Spinal cord (tissue), 10 donors: ENCODE data around the gene VIM. TPM values are rescaled to one million over a fixed set of nuclear protein-coding genes. Genes with fewer than 3 reads are reported as not detected.

Experiments used
- DNase-seq, 6 donors: peaks; one replicate each; pipeline versions ENCODE4 v3.0.0 to v3.0.0-alpha.2; 2013 to 2015; ENCODE audit warnings: low spot score in 6 of 6, low read depth in 4 of 6
- H3K27ac ChIP-seq: one replicate; pipeline ENCODE4 v1.5.1; 2013; ENCODE audit warnings: low read depth, low read length, control low read depth
- H3K27me3 ChIP-seq: one replicate; pipeline ENCODE4 v1.6.1; 2013; ENCODE audit warnings: low read length; ENCODE audit not compliant: control insufficient read depth, insufficient read depth
- H3K36me3 ChIP-seq: one replicate; pipeline ENCODE4 v1.6.1; 2013; ENCODE audit warnings: low read length; ENCODE audit not compliant: control insufficient read depth, insufficient read depth
- H3K4me1 ChIP-seq: one replicate; pipeline ENCODE4 v1.6.1; 2013; ENCODE audit warnings: low read length; ENCODE audit not compliant: control insufficient read depth, insufficient read depth
- H3K4me3 ChIP-seq: one replicate; pipeline ENCODE4 v1.5.1; 2013; ENCODE audit warnings: low read depth, low read length, control low read depth
- H3K9me3 ChIP-seq: one replicate; pipeline ENCODE4 v1.6.1; 2013; ENCODE audit warnings: low read length; ENCODE audit not compliant: control insufficient read depth, insufficient read depth
- WGBS: methylation state at CpG from one replicate; pipeline ENCODE4 v1.1.5; 2013; ENCODE audit warnings: missing lambda C conversion rate; ENCODE audit not compliant: insufficient coverage; 5-methylcytosine and 5-hydroxymethylcytosine counted together
- long read RNA-seq, 4 donors: transcript quantifications; one replicate each; lab custom pipeline, GENCODE V29; 2026
- polyA plus RNA-seq, 2 donors: library from polyadenylated mRNA; unstranded; fragments of 120-200 nt; gene quantifications; one replicate each; pipeline ENCODE4 v1.2.1, GENCODE V29; 2013; ENCODE audit not compliant: insufficient read length in 2 of 2
- total RNA-seq, 2 donors: library from RNA; depleted of rRNA in 1 of 2; stranded (reverse); fragments of 120-200 nt in 1 of 2; fragments of >200 nt in 1 of 2; gene quantifications; one replicate each; pipeline versions ENCODE4 v1.2.3 to v1.2.4, GENCODE V29; 2013 to 2014
- donor health status: healthy.

The VIM gene
- total RNA-seq (1,000 to 10,000 TPM; 1,457 to 6,817 TPM), polyA plus RNA-seq (1,000 to 10,000 TPM; 2,175 to 2,808 TPM)
- long read RNA-seq, donor 1, transcript VIM-201 (9 exons, 1,868 nt): major isoform, 587 of 1,093 reads
- long read RNA-seq, donor 1, transcript VIM-205 (2 exons, 1,139 nt): minor isoform, 7 of 1,093 reads
- long read RNA-seq, donor 1, partial matches to known transcripts: 420 of 1,093 reads
- long read RNA-seq, donor 1, other reads (novel, unspliced or antisense): 76 of 1,093 reads
- long read RNA-seq, donor 2, transcript VIM-205 (2 exons, 1,139 nt): minor isoform, 5 of 416 reads
- long read RNA-seq, donor 2, transcript VIM-201 (9 exons, 1,868 nt): major isoform, 233 of 416 reads
- long read RNA-seq, donor 2, partial matches to known transcripts: 148 of 416 reads
- long read RNA-seq, donor 2, other reads (novel, unspliced or antisense): 29 of 416 reads
- long read RNA-seq, donor 3, transcript VIM-201 (9 exons, 1,868 nt): major isoform, 285 of 454 reads
- long read RNA-seq, donor 3, transcript VIM-205 (2 exons, 1,139 nt): minor isoform, 7 of 454 reads
- long read RNA-seq, donor 3, partial matches to known transcripts: 118 of 454 reads
- long read RNA-seq, donor 3, other reads (novel, unspliced or antisense): 44 of 454 reads
- long read RNA-seq, donor 4, transcript VIM-201 (9 exons, 1,868 nt): major isoform, 429 of 845 reads
- long read RNA-seq, donor 4, transcript VIM-205 (2 exons, 1,139 nt): minor isoform, 9 of 845 reads
- long read RNA-seq, donor 4, partial matches to known transcripts: 339 of 845 reads
- long read RNA-seq, donor 4, other reads (novel, unspliced or antisense): 65 of 845 reads

DNA sequence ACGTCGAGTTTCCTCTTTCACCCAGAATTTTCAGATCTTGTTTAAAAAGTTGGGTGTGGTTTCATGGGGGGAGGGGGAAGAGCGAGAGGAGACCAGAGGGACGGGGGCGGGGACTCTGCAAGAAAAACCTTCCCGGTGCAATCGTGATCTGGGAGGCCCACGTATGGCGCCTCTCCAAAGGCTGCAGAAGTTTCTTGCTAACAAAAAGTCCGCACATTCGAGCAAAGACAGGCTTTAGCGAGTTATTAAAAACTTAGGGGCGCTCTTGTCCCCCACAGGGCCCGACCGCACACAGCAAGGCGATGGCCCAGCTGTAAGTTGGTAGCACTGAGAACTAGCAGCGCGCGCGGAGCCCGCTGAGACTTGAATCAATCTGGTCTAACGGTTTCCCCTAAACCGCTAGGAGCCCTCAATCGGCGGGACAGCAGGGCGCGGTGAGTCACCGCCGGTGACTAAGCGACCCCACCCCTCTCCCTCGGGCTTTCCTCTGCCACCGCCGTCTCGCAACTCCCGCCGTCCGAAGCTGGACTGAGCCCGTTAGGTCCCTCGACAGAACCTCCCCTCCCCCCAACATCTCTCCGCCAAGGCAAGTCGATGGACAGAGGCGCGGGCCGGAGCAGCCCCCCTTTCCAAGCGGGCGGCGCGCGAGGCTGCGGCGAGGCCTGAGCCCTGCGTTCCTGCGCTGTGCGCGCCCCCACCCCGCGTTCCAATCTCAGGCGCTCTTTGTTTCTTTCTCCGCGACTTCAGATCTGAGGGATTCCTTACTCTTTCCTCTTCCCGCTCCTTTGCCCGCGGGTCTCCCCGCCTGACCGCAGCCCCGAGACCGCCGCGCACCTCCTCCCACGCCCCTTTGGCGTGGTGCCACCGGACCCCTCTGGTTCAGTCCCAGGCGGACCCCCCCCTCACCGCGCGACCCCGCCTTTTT is at the start of gene VIM:
TSS of gene VIM (plus strand) at position 151 of the 925 bp plus-strand sequence. CDS start 1,182 bp downstream, outside the sequence.
- under 1% methylated on average over 74 of the region's 77 CpGs for WGBS
- Histone ChIP-seq H3K9me3 (no peaks in the 10 kb centered on the region), H3K4me1 (peaks cover 32% of the 10 kb centered on the region), H3K4me3 (peak within 1 kb of the TSS; percentile 87), H3K36me3 (peaks cover 10% of the 10 kb centered on the region), H3K27me3 (peaks cover 6% of the 10 kb centered on the region), H3K27ac (peak within 1 kb of the TSS; percentile 99)
- peak in 4 of 6 donors; percentile 63 to 91 (median 78) for DNase-seq

- Histone ChIP-seq H3K36me3 (no peaks in the 10 kb centered on the region), H3K9me3 (no peaks in the 10 kb centered on the region), H3K4me1 (no peaks in the 10 kb centered on the region), H3K27me3 (no peaks in the 10 kb centered on the region), H3K4me3 (no peak overlapping the region), H3K27ac (no peak overlapping the region)
- 80% methylated on average over 1 of the region's 3 CpGs for WGBS
- no peak for DNase-seq
These were observed 49.0 kb upstream of the VIM start for GRCh38 chr10:17179002-17179401.

- no peak for DNase-seq
- Histone ChIP-seq H3K27me3 (no peaks in the 10 kb centered on the region), H3K4me3 (no peak overlapping the region), H3K36me3 (no peaks in the 10 kb centered on the region), H3K4me1 (no peaks in the 10 kb centered on the region), H3K9me3 (no peaks in the 10 kb centered on the region), H3K27ac (no peak overlapping the region)
- WGBS: 68% methylated on average over 3 of the region's 5 CpGs
These were observed 46.9 kb upstream of the VIM start for GRCh38 chr10:17181110-17181509.

DNA sequence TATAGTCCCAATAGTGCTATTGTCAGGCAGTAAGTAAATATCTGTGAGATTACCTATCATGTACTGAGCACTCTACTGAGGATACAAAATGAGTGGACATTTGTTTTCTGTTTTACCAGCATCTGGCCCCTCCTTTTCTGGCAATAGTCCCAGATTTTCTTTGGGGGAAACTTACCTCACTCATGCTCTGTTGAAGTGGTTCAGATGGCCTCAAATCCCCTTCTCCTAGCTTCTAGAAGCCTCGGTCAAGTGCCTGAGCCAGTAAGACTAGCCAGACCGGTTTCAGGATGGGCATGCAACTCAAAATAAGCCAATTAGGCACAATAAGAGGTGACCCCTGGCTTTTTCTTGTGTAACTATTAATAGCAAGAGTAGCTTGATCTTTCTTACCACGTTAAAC is 46.3 kb upstream of the VIM start:
- no CpG with 5 or more reads among the region's 3 CpGs for WGBS
- no peaks in the 10 kb centered on the region for H3K36me3 ChIP-seq
- H3K4me1 ChIP-seq: no peaks in the 10 kb centered on the region
- no peaks in the 10 kb centered on the region for H3K27me3 ChIP-seq
- DNase-seq: no peak
- H3K4me3 ChIP-seq: no peak overlapping the region
- no peak overlapping the region for H3K27ac ChIP-seq
- no peaks in the 10 kb centered on the region for H3K9me3 ChIP-seq

DNA sequence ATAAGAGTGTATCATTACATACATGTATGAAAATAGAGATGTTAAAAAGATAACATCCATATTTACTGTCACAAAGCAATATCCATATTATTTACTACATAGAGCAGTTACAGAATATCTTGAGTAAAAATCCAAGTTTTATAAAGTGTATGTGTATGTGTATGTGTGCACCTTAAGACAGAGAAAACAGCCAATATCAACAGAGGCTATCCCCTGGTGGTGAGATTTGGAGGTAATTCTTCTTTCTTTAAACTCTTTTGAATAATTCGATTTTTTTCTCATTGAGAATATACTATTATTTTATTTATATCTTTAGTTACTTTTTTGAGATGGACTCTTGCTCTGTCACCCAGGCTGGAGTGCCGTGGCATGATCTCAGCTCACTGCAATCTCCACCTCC is 44.9 kb upstream of the VIM start:
- Histone ChIP-seq H3K9me3 (no peaks in the 10 kb centered on the region), H3K27ac (no peak overlapping the region), H3K36me3 (no peaks in the 10 kb centered on the region), H3K27me3 (no peaks in the 10 kb centered on the region), H3K4me1 (no peaks in the 10 kb centered on the region), H3K4me3 (no peak overlapping the region)
- 100% methylated on average over 1 of the region's 2 CpGs for WGBS
- no peak for DNase-seq

DNA sequence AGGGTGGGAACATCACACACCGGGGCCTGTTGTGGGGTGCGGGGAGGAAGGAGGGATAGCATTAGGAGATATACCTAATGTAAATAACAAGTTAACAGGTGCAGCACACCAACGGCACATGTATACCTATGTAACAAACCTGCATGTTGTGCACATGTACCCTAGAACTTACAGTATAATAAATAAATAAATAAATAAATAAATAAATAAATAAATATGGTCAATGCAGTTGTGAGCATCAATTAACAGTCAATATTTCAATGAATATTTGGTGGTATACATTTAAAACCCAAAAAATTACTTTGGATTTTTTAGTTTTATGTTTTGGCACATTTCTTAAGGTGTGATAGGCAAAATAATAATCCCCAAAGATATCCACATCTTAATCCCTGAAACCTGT is 42.2 kb upstream of the VIM start:
- no CpG with 5 or more reads among the region's 3 CpGs for WGBS
- DNase-seq: no peak
- H3K4me1 ChIP-seq: peaks cover under 1% of the 10 kb centered on the region

DNA sequence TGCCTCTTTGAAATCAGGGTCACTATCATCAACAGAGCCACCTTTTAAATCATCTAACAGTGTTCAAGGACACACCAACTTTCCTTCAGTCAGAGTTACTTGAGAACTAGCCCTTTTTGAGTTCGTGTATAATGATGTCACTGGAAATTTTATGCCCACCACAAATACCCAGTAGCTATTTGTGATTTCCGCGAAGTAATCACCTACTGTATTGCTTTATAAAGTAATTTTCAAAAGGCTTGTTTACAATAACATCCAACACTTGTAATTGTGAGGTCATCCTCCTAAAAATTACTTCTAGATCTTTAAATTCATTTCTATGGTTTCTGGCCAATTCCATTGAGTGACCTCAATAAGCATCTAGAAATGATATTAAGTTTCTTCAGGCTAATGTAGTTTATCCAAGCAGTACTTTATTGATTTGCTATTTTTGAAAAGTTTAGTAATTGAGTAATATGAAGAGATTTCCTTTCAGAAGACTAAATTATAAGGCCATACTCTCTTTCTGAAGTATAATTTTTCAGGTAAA is 39.3 kb upstream of the VIM start:
- Histone ChIP-seq H3K27ac (no peak overlapping the region), H3K4me1 (peaks cover 10% of the 10 kb centered on the region), H3K4me3 (no peak overlapping the region), H3K36me3 (no peaks in the 10 kb centered on the region), H3K27me3 (no peaks in the 10 kb centered on the region), H3K9me3 (no peaks in the 10 kb centered on the region)
- WGBS: no CpG with 5 or more reads among the region's 3 CpGs
- DNase-seq: no peak

More for the DNA sequence above, 42.2 kb upstream of the VIM start:
- no peak overlapping the region for H3K4me3 ChIP-seq
- no peak overlapping the region for H3K27ac ChIP-seq
- H3K27me3 ChIP-seq: no peaks in the 10 kb centered on the region
- H3K36me3 ChIP-seq: no peaks in the 10 kb centered on the region
- no peaks in the 10 kb centered on the region for H3K9me3 ChIP-seq

GRCh38 chr10:17190602-17191001 is 37.4 kb upstream of the VIM start:
- no peak overlapping the region for H3K27ac ChIP-seq
- H3K9me3 ChIP-seq: no peaks in the 10 kb centered on the region
- DNase-seq: no peak
- no peaks in the 10 kb centered on the region for H3K27me3 ChIP-seq
- peaks cover 10% of the 10 kb centered on the region for H3K4me1 ChIP-seq
- H3K4me3 ChIP-seq: no peak overlapping the region
- 38% methylated on average over 1 of the region's 2 CpGs for WGBS
- no peaks in the 10 kb centered on the region for H3K36me3 ChIP-seq

DNA sequence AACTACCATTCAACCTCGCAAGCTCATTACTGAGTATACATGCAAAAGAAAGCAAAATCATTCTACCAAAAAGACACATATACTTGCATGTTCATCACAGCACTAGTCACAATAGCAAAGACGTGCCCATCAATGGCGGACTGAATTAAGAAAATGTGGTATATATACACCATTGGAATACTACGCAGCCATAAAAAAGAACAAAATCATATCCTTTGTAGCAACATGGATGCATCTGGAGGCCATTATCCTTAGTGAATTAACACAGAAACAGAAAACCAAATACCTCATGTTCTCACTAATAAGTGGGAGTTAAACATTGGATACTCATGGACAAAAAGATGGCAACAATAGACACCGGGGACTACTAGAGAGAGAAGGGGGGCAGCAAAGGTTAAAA is 33.0 kb upstream of the VIM start:
- Histone ChIP-seq H3K9me3 (no peaks in the 10 kb centered on the region), H3K36me3 (no peaks in the 10 kb centered on the region), H3K4me1 (peaks cover 10% of the 10 kb centered on the region), H3K4me3 (no peak overlapping the region), H3K27me3 (no peaks in the 10 kb centered on the region), H3K27ac (no peak overlapping the region)
- no CpG with 5 or more reads among the region's 5 CpGs for WGBS
- DNase-seq: no peak
